HL-60 (cell line): Measurements from ENCODE around the gene KCNMA1.

Experiments used
- DNase-seq, 2 experiments: peaks; one replicate each; pipeline ENCODE4 v3.0.0-alpha.2; 2010 to 2020; ENCODE audit warnings: low read depth in 1 of 2, low spot score in 1 of 2
- H3K27ac ChIP-seq: fragments of 250-450 bp; sonication (Bioruptor Pico); replicated peaks from 2 replicates; pipeline ENCODE4 v1.5.1; 2020; ENCODE audit warnings: mild to moderate bottlenecking, moderate library complexity
- H3K27me3 ChIP-seq: fragments of 250-450 bp; sonication (Bioruptor Pico); 2 replicates; pipeline ENCODE4 v1.5.1; 2021; ENCODE audit warnings: mild to moderate bottlenecking, moderate library complexity; ENCODE audit not compliant: insufficient read depth, poor library complexity, severe bottlenecking
- H3K4me3 ChIP-seq: replicated peaks from 2 replicates; pipeline ENCODE4 v1.5.1; 2011; ENCODE audit warnings: mild to moderate bottlenecking, control low read depth, low read length; ENCODE audit not compliant: insufficient read depth
- CTCF ChIP-seq: IDR thresholded peaks from one replicate; pipeline ENCODE4 v1.5.1; 2011; ENCODE audit warnings: low read length, control low read depth, inconsistent platforms; ENCODE audit not compliant: insufficient read depth
- GABPA ChIP-seq: IDR thresholded peaks from 2 replicates; pipeline ENCODE4 v1.6.1; 2012; ENCODE audit warnings: low read depth
- POLR2AphosphoS5 ChIP-seq: IDR thresholded peaks from 2 replicates; pipeline ENCODE4 v1.6.1; 2012; ENCODE audit warnings: low read depth
- REST ChIP-seq: IDR thresholded peaks from 2 replicates; pipeline ENCODE4 v1.6.1; 2012; ENCODE audit warnings: low read depth; ENCODE audit not compliant: insufficient replicate concordance
- SPI1 ChIP-seq: IDR thresholded peaks from 2 replicates; pipeline ENCODE4 v1.6.1; 2012; ENCODE audit warnings: low read depth, mild to moderate bottlenecking, borderline replicate concordance

The KCNMA1 gene

GRCh38 chr10:77511498-77512218 is 126.0 kb downstream of the KCNMA1 start:
- TF ChIP-seq POLR2AphosphoS5: no peak
- TF ChIP-seq GABPA: no peak
- no peak for TF ChIP-seq CTCF
- TF ChIP-seq REST: no peak
- TF ChIP-seq SPI1: no peak
- Histone ChIP-seq H3K27me3 (no peaks in the 10 kb centered on the region), H3K27ac (no peak overlapping the region), H3K4me3 (no peak overlapping the region)
- DNase-seq: no peak

GRCh38 chr10:77510695-77511094 is 126.9 kb downstream of the KCNMA1 start:
- DNase-seq: no peak
- Histone ChIP-seq H3K27ac (no peak overlapping the region), H3K27me3 (no peaks in the 10 kb centered on the region), H3K4me3 (no peak overlapping the region)
- TF ChIP-seq GABPA (no peak), REST (no peak), CTCF (no peak), POLR2AphosphoS5 (no peak)

- no peak for TF ChIP-seq SPI1
- TF ChIP-seq GABPA: no peak
- no peak for TF ChIP-seq CTCF
- no peak for TF ChIP-seq REST
- no peak for TF ChIP-seq POLR2AphosphoS5
- Histone ChIP-seq H3K4me3 (no peak overlapping the region), H3K27me3 (no peaks in the 10 kb centered on the region), H3K27ac (no peak overlapping the region)
- no peak for DNase-seq
Measured at GRCh38 chr10:77510294-77510693, 127.3 kb downstream of the KCNMA1 start.
